NOMO-1 treated with DMSO at 0.1 percent for 48 hours (cell line): ENCODE measurements around the gene HMCN2.
"Not testable (repeated sequence)": the region's sequence is repeated elsewhere in the genome, so short reads cannot be mapped to it uniquely, and the experiment has no call there.

Experiments used
- DNase-seq: peaks from one replicate; lab custom pipeline; 2025; ENCODE audit not compliant: unreplicated experiment; lab: John Stamatoyannopoulos, UW

The HMCN2 gene

DNA sequence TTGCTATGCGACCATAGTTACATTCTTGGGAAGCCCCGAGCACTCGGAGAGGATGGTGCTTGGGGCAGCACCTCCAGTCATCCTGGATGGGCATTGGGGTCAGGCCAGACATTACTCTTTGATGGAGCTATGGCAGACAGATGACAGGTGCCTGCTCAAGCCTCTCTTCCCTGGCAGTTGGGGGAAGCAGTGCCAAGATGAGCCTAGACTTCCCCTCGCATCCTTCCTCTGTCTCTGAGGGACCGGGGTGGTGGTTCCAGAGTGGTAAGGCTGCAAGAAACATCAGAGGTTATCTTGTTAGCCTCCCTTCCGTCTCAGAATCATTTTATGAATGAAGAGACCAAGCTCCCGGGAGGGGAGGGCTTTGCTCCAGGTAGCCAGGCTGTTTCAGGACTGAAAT, 2.8 kb upstream of the HMCN2 start:
- DNase-seq, result no peak

DNA sequence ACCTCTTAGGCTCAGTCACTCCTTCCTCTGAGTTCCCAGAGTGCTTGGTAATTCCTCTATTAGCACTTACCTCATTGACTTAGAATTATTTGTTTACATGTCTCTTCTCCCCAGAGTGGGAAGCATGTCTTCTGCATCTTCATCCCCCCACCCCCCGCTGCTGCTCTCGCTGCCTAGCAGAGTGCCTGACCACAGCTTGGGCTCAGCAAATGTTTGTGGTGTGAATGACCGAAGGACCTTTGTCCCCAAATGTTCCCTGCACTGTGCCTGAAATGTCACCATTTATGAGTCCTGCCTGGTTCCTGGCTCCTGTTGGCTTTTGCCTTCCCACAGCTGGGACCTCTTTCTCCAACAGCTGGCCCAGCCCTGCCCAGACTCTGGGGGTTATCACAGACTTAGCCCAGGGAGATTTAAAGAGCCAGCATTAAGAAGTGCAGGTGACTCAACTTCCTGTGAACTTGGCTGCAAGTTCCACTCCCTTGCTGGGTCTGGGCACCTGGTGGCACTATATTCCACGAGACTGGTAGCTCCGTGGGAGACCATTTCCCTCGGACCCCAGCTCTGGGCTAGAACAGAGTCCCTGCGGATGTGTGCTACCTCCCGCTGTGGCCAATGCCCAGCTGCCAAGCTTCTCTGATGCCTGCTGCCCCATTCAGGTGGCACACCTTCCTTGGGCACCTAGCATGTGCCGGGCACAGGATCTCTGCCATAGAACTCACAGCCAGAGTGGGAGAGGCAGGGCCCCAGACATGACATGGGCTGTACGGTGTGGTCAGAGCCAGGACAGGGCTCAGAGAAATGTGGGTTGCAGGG, 1.8 kb upstream of the HMCN2 start:
- no peak for DNase-seq

DNA sequence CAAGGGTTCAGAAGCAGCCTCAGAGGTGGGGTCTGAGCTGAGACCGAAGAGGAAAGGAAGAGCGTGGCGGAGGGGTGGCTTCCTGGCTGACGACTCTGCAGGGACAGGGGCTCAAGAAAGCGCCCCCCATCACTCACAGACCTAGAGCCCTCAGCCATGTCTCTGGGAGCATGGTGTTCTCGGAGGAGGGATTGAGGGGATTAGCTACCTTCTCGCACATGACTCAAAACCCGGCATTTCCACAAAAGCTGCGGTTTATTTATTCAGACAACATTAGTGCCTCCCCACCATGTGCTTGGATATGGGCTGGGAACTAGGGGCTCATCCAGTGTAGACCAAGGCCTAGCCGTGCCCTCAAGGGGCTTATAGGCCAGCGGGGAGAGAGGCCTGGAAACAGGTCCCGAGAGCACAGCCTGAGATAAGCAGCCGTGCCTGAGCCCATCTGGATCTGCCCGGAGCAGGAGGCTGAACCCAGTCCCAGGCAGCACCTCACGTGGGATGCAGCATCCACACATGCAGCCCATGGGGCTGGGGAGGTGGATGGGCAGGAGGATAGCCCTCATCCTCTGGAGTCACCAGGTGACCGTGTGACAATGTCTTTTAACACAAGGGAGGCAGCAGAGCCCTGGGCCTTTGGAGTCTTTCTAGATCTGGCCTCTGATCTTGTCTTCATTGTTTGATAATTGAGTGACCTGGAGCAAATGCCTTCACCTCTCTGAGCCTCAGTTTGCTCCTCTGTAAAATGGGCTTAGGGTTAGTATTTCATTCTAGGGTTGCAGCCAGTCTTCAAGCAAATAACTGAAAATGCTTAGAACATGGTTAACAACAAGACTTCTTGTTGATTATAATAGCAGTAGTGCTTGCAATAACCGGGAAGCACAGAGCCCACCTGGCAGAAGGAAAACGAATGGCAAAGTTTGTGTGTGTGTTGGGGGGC, 878 bp upstream of the HMCN2 start:
- DNase-seq, result no peak

DNA sequence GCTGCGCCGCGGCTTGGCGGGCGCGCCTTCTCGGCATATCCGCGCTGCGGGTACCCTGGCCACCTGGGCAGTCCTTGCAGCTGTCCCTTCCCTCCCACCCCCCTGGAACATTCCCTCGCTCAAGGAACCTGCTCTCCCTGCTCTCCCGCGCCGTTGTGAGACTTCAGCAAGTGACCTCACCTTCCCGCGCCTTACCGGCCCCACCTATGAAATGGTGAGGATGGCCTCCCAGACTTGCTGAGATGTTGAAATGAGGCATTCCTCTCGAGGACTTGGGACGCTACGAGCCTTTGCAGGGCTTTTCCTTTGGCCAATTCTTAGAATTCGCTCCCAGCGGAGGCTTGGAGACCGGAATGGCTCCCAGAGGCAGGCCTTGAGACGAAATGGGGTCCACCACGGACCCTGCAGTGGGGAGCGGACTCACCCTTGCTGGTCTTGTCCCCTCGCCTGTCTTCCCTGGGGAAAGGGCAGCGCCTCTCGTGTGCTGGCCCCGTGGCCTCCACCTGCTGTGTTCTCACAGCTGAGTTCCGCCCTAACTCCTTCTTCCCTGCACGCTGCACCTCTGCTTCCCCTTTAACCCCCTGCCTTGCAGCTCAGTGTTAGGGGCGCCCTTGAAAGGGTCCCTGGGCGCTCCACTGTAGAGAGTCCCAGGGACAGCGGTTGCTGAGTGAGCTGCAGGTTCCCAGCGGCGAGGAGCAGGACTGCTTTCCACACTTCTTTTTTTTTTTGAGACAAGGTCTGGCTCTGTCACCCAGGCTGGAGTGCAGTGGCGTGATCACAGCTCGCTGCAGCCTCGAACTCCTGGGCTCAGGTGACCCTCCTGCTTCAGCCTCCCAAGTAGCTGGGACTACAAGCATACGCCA, 907 bp downstream of the HMCN2 start:
- no peak for DNase-seq

DNA sequence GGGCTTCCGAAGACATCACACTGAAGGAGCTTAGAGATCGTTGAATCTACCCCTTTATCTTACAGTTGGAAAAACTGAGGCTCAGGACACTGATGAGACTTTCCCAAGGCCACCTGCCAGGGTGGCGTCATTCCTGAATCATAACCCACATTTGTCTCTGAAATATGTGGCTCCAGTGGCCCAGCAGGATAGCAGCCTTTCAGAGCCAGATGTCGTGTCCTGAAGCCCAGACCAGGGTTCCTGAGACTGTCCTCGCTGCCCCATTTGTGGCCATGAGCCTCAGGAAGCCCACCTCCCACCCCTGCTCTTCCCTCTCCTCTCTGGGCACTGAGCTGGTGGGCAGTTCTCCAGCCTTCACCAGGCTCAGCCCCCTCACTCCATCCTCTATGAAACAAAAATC, 2.4 kb downstream of the HMCN2 start:
- DNase-seq, result no peak

DNA sequence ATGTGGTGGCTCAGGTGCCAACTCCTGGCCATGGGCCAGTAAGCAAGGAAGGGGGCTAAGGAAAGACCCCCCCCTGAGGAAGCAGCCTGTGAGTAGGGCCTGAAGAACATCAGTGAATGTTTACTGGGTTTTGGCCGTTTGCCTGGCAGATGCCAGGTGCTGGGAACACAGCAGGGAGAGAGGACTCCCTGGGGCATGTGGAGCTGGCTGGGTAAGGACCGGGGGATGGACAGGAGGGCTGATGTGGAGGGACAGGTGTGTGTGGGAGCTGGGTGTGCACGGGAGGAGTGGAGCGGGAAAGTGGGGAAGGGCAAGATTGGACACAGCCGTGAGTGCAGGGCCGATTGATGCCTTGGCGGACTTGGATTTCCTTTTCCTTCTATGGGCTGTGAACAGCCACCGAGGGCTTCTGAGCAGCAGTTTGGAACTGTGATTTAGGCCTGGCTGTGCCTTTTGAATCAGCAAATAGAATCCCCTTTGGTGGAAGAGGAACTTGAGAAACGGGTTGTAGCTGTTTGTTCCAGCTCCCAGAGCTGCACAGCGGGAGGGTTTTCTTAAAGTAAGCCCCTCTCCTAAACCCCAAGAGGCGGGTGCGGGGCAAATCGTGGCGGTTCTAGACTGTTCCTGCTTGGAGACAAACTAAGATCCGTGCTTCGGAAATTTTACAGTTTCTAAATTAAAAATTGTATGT, 3.1 kb downstream of the HMCN2 start:
- peak; percentile 69 for DNase-seq

DNA sequence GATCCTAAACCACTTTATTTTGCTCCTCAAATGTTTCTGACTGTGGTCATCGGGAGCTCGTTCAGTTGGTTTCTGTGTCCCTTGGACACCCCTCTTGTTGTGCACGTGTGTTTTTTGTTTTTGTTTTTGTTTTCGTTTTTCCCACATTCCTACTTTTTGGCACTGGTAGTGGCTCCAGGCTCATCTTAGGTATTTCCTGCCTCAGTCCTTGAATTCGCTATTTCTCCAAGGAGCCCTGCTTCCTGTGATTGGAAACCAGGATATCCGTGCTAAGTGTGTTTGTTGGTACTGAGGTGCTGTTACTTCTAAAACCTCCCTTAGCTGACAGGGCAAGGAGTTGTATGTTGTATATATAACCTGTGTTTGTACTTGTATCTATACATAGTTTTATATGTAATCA, 5.9 kb downstream of the HMCN2 start:
- DNase-seq, result no peak

DNA sequence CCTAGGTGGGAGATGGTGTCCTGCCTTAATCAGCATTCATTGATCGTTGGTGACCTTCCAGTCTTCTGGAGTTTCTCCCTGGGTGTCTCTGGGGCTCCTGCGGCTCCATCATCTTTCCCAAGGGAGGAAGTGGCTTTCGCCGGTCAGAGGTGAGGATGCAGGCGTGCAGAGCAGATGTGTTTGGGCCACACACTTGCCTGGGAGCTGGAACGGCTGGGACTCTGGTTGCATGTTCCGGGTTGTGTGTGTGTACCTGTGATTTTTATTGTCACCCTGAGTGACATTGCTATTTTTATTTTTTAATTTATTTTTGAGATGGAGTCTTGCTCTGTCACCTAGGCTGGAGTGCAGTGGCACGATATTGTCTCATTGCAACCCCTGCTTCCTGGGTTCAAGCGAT, 9.6 kb downstream of the HMCN2 start:
- no peak for DNase-seq

DNA sequence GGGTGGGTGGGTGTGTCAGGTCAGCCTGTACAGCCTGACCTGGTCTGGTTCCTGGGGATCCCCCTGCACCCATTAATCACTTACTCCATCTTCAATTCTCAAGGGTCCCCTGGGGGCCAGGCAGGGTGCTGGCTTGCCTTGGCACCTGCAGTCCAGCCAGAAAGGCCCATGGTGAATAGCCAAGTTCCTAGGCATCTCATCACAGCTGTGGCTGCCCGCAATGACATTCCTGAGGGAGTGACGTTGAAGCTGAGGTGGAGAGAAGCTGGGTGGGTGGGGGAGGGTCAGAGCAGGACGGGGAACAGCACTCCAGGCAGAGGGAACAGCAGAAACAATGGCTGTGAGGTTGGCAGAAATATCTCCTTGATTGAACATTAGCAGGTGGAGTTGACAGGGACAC, 10.6 kb downstream of the HMCN2 start:
- no peak for DNase-seq

DNA sequence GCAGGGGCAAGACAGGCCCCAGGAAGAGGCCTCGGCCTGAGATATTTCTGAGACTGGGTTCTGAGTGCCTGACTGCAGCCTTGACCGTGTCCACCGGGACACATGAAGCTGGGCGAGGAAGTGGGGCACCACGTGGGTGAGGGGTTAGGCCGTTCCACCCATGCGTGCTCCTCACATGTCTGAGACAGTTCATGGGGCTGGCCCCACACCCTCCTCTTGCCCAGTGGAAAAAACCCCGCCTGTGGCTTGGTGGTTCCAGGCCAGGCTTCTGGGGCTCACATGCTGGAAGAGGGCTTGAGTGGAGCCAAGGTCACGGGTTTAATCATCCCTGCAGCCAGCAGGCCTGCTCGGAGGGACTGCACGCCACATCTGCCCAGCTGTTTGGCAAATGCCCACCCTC, 11.4 kb downstream of the HMCN2 start:
- DNase-seq, result no peak

DNA sequence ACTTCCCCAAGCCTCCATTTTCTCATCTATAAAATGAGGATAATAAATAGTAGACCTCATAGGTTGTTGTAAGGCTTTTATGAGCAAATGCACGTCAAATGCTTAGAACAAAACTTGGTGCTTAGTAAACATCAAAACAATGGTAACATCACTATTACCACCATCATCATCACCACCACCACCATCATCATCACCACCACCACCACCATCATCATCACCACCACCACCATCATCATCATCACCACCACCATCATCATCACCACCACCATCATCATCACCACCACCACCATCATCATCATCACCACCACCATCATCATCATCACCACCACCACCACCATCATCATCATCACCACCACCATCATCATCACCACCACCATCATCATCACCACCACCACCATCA, 12.0 kb downstream of the HMCN2 start:
- DNase-seq, result not testable (repeated sequence)

DNA sequence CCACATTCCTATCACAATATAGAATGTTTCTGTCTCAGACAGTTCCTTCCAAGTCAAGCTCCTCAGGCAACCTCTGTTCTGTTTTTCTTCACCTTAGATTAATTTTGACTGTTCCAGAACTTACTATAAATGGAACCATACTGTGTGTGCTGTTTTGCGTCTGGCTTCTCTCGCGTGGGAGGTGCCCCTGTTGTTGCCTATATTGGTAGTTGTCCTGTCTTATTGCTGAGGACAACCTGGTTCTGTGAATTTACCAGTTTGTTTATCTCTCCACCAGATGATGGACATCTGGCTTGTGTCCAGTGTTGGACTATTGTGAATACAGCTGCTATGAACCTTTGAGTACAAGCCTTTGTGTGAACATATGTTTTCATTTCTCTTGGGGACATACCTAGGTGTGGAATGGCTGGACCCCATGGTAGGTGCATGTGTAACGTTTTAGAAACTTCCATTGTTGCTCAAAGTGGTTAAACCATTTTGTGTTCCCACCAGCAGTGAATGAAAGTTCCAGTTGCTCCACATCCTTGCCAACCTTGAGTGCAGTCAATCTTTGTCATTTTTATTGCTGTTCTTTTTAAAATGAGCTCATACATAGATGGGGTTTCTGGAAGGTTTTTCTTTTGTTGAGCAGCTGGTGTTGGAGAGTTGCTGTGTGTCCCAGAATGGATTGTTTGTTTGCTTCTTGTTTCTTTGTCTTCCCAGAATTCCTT, 18.1 kb downstream of the HMCN2 start:
- DNase-seq, result no peak

DNA sequence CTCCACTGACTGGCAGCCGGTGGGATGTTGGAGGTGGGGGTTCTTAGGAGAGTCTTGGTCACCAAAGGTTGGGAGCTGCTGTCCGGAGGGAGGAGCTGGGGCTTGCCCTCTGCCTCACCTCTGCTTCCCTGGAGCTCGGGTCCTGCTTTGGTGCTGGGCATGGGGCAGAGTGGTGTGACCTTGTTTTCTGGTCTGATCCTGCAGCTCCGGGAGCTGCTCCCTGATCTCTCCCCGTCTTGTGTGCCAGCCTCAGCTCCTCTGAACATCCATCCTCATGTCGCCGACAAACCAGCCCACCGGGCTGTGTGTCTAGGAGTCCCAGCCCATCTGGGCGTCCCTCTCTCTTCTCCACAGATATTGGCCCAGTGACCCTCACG, 18.7 kb downstream of the HMCN2 start:
- no peak for DNase-seq

DNA sequence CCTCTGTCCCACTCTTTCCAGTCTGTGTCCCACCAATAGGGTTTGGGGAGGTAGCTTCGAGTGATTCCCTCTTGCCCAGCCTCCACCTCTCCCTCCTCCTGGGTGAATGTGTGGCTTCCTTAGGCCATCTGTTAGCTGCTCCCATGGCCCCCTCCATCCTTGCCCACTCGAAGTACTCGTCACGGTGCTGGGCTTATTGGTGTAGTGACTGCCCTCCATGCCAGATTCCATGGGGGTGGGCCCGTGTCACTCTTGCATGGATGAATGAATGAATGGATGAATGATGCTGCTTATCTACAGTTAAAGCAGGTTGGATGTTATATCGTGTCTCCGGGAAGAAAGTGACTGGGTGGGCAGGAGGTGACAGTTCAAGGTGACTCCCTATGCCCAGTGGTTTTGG, 19.1 kb downstream of the HMCN2 start:
- no peak for DNase-seq

DNA sequence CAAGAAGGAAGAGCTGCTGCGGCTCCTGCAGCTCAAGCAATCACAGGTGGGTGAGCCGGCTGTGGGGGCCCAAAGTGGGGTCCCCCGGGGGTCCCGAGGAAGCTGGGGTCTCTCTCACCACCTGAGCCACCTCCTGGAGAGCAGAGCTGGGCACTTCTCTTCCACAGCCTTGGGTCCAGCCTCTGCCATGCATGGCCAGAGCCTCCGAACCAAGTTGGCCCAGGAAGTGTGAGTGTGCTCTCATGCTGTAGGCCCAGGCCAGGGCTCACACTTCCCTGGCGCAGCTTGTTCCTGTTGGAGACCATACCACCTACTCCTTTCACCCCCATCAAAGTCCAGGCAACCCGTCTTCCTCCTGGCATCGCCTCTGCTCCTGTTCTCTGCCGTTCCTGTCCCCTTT, 19.7 kb downstream of the HMCN2 start:
- DNase-seq, result no peak

DNA sequence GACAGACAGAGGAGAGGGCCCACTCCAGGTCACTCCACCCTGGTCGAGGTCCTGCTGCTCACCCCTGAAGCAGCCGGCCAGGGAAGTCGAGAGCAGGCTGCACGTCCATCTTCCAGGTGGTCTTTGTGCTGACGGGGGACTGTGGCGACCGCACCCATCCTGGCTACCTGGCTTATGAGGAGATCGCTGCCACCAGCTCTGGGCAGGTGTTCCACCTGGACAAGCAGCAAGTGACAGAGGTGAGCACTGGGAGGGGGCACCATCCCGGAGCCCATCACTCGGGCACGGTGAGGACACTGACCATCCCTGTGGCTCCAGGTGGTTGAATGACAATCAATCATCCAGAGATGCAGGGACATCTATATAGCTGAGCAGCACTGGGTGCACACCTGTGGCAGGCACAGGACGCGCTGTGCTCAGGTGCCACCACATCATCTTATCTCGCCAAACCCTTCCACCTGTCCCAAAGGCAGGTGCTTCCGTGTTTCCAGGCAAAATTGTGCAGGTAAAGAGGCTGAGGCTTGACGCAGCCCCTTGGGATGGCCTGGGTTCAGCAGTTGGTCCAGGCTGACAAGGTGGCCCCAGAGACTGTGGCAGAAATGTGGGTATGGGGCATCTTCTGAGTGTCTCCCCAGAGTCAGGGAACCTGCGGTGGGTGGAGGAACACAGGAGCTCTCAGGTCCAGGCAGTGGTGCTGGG, 20.7 kb downstream of the HMCN2 start:
- no peak for DNase-seq

DNA sequence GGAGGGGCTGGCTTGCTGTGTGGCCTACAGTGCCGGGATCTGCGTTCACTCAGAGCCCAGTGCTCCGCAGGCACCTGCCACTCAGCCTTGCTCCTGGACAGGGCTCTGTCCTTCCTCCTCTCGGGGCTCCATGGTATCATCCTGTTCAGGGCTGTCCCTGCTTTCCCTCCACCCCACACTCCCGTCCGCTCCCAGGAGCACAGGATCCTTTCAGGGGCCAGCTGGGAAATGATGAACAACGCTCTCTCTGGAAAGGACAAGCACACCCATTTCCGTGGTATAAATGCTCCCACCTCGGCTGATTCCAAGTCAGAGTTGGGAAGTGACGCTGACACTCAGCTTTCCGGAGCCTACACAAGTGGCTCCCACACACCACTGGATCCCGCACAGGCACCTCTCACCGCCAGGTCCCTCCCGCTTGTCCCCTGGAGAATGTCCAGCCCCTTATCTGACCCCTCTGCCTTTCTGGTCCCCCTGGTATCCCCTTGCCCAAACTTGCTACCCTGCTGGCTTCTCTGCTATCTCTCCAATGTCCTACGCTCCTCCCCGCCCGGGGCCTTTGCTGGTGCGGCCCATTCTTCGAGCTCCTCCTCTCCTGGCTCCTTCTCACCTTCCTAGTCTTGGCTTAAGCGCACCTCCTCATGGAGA, 21.3 kb downstream of the HMCN2 start:
- DNase-seq, result no peak

DNA sequence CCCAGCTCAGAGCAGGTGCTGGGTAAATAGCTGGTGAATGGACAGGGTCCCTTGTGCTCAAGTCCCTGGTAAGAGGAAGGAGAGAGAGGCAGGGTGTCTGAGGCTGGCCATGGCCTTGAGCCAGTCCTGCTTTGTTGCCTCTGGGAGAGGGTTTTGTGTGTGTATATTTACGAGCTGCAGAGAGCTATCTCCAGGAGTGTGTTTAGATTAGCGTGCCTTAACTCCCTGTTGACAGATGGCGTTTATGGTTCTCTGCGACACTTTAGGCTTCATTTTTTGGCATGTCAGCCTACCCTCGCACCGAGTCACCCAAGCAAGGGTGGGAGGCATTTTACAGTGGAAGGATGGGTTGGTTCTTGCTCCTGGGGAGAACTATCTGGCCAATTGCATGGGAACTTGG, 22.2 kb downstream of the HMCN2 start:
- DNase-seq, result no peak

DNA sequence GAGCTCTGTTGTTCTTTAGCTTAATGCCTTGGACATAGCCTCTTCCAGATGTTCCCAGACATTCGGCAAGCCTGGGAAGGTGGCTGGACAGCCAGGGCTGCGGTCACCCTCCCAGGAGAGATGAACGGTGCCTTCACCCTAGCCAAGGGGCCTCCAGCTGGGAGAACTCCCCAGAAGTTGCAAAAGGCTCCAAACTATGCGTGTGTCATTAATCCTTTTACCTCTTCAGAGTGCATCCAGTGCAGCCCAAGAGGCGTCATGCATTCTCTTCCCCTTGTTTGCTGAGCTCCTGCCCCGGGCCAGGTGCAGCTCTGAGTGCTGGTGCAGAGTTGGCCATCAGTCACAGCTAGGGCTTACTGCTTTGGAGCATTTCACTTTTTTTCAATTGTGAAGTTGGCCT, 22.8 kb downstream of the HMCN2 start:
- DNase-seq, result no peak
